Left cardiac atrium (tissue), 4 donors: Measurements from ENCODE around the gene CCDC122. TPM values are rescaled to one million over a fixed set of nuclear protein-coding genes. Genes with fewer than 3 reads are reported as not detected.
"Not testable (repeated sequence)": the region's sequence is repeated elsewhere in the genome, so short reads cannot be mapped to it uniquely, and the experiment has no call there.

Source experiments
- ATAC-seq, 2 donors: fragments of 200-7000 bp; cut with Tn5 transposase; one replicate each; pipeline ENCODE4 v1.9.1; 2020; ENCODE audit warnings: mild to moderate bottlenecking in 2 of 2, moderate library complexity in 2 of 2
- DNase-seq: peaks from one replicate; pipeline ENCODE4 v3.0.0-alpha.2; 2020
- intact Hi-C, 2 donors: fragments of 100-400 bp; cut with DNase I; formaldehyde crosslinking; loops; one replicate each; pipeline versions ENCODE4 v1.14.1 to v1.15.1; 2022 to 2023
- total RNA-seq, 2 donors: library from RNA; stranded (reverse); fragmentation: NEBNext Ultra II Directional; extraction: Animal tissue kit (Norgen Biotek cat#: 25700); gene quantifications; one replicate each; pipeline ENCODE4 v1.2.1, GENCODE V29; 2021
- donor health status: DM: no; HTN: yes; CAD: no.
- donor health status: DM: no; HTN: yes; CAD: no; lungs with severe emphysema.
- donor health status: DM: yes; HTN: yes; CAD: no.
- donor health status: Dilated cardiomyopathy.

Gene CCDC122
- total RNA-seq, 2 donors from 2014 or later = 3.2 to 10.0 TPM

GRCh38 chr13:43880214-43880855 lies 795 bp upstream of the CCDC122 start:
- ATAC-seq (peak in 1 of 2 donors; percentile 2), DNase-seq (no peak)
- intact Hi-C loops = no loop called here

- intact Hi-C loops = loop anchor here in 1 of 2 donors (10.0 kb wide), 2 partner anchors 905 to 1285 kb away; no protein-coding TSS in a partner anchor
- DNase-seq = peak; percentile 71
- ATAC-seq = peak; percentile 82 to 89
Observed at GRCh38 chr13:43879755-43880181, 228 bp upstream of the CCDC122 start, which contains the start of gene LACC1. Gene LACC1 (plus strand): TSS chr13:43879904. CDS start chr13:43880986, 1,082 bp downstream.

GRCh38 chr13:43877766-43878165 lies 1.8 kb downstream of the CCDC122 start:
- ATAC-seq = no peak
- intact Hi-C loops = loop anchor here in 1 of 2 donors (10.0 kb wide), 2 partner anchors 903 to 1283 kb away; no protein-coding TSS in a partner anchor
- DNase-seq = no peak

GRCh38 chr13:43877326-43877725 lies 2.2 kb downstream of the CCDC122 start:
- intact Hi-C loops = loop anchor here in 1 of 2 donors (10.0 kb wide), 2 partner anchors 903 to 1283 kb away; no protein-coding TSS in a partner anchor
- DNase-seq (no peak), ATAC-seq (no peak)

GRCh38 chr13:43876366-43876765 lies 3.2 kb downstream of the CCDC122 start:
- intact Hi-C loops = loop anchor here in 1 of 2 donors (10.0 kb wide), 2 partner anchors 902 to 1282 kb away; no protein-coding TSS in a partner anchor
- ATAC-seq (no peak), DNase-seq (no peak)

GRCh38 chr13:43874504-43875092 lies 4.9 kb downstream of the CCDC122 start:
- ATAC-seq = no peak
- intact Hi-C loops = loop anchor here in 1 of 2 donors (10.0 kb wide), 2 partner anchors 900 to 1280 kb away; no protein-coding TSS in a partner anchor
- DNase-seq = no peak

- intact Hi-C loops = loop anchor here in 1 of 2 donors (10.0 kb wide), 2 partner anchors 897 to 1277 kb away; no protein-coding TSS in a partner anchor
- no peak for ATAC-seq
- no peak for DNase-seq
Observed at GRCh38 chr13:43872181-43872580, 7.4 kb downstream of the CCDC122 start.

- DNase-seq = no peak
- intact Hi-C loops = no loop called here
- ATAC-seq = no peak
Observed at GRCh38 chr13:43865892-43866291, 13.6 kb downstream of the CCDC122 start.

GRCh38 chr13:43864921-43865320 lies 14.6 kb downstream of the CCDC122 start:
- no peak for DNase-seq
- ATAC-seq = no peak
- intact Hi-C loops = no loop called here

GRCh38 chr13:43861863-43862262 lies 17.7 kb downstream of the CCDC122 start:
- no peak for ATAC-seq
- DNase-seq = no peak
- intact Hi-C loops = no loop called here

GRCh38 chr13:43852923-43853404 lies 26.6 kb downstream of the CCDC122 start:
- intact Hi-C loops = no loop called here
- no peak for ATAC-seq

GRCh38 chr13:43850873-43851272 lies 28.7 kb downstream of the CCDC122 start:
- no peak for ATAC-seq
- intact Hi-C loops = no loop called here

More at GRCh38 chr13:43852923-43853404, 26.6 kb downstream of the CCDC122 start:
- DNase-seq = no peak

GRCh38 chr13:43848001-43848649 lies 31.4 kb downstream of the CCDC122 start:
- ATAC-seq (peak; percentile 12 to 60), DNase-seq (no peak)
- intact Hi-C loops = no loop called here

More at GRCh38 chr13:43850873-43851272, 28.7 kb downstream of the CCDC122 start:
- no peak for DNase-seq

- intact Hi-C loops = no loop called here
- ATAC-seq (peak in 1 of 2 donors; percentile 30), DNase-seq (no peak)
Observed at GRCh38 chr13:43846496-43847158, 32.9 kb downstream of the CCDC122 start.

GRCh38 chr13:43838909-43839308 lies 40.6 kb downstream of the CCDC122 start:
- peak in 1 of 2 donors; percentile 83 for ATAC-seq
- intact Hi-C loops = no loop called here

GRCh38 chr13:43835701-43836100 lies 43.8 kb downstream of the CCDC122 start:
- ATAC-seq (no peak), DNase-seq (no peak)
- intact Hi-C loops = no loop called here

More at GRCh38 chr13:43838909-43839308, 40.6 kb downstream of the CCDC122 start:
- DNase-seq = no peak

- ATAC-seq = peak in 1 of 2 donors; percentile 46
- intact Hi-C loops = no loop called here
- DNase-seq = no peak
Observed at GRCh38 chr13:43831088-43831487, 48.5 kb downstream of the CCDC122 start.

GRCh38 chr13:43830497-43830881 lies 49.1 kb downstream of the CCDC122 start:
- intact Hi-C loops = no loop called here
- no peak for DNase-seq
- peak; percentile 41 to 94 for ATAC-seq

GRCh38 chr13:43824656-43825055 lies 54.9 kb downstream of the CCDC122 start:
- DNase-seq, intact Hi-C loops, ATAC-seq: not testable (repeated sequence)
